ENCODE results near the gene RSKR.
"Not testable (repeated sequence)": the region's sequence is repeated elsewhere in the genome, so short reads cannot be mapped to it uniquely, and the experiment has no call there.

Gene RSKR

GRCh38 chr17:28613931-28614381 lies at the start of gene RSKR:
Gene RSKR (minus strand): TSS chr17:28614185. CDS start chr17:28614161, 24 bp downstream.
- DNase-seq (ENCODE audit: low read depth in 2 of 2) = no peak

- no peak for DNase-seq (ENCODE audit: low read depth in 2 of 2)
These were observed 49.7 kb upstream of the RSKR start for GRCh38 chr17:28663723-28664122.

- DNase-seq (ENCODE audit: low read depth in 2 of 2) = no peak
These were observed 48.5 kb upstream of the RSKR start for GRCh38 chr17:28662527-28662829.

GRCh38 chr17:28661635-28662526 lies 47.9 kb upstream of the RSKR start, which contains the start of the genes SDF2 and SUPT6H:
Gene SDF2 (minus strand): TSS chr17:28661906. CDS start chr17:28661876, 30 bp downstream.
Gene SUPT6H (plus strand): TSS chr17:28662205. CDS start chr17:28673402, 11,197 bp downstream.
- peak; percentile 88 to 90 for DNase-seq (ENCODE audit: low read depth in 2 of 2)

- not testable (repeated sequence) for DNase-seq (ENCODE audit: low read depth in 2 of 2)
These were observed 45.5 kb upstream of the RSKR start for GRCh38 chr17:28659497-28659881.

GRCh38 chr17:28658766-28659496 lies 44.9 kb upstream of the RSKR start:
- not testable (repeated sequence) for DNase-seq (ENCODE audit: low read depth in 2 of 2)

GRCh38 chr17:28658342-28658741 lies 44.4 kb upstream of the RSKR start:
- not testable (repeated sequence) for DNase-seq (ENCODE audit: low read depth in 2 of 2)

- DNase-seq (ENCODE audit: low read depth in 2 of 2) = no peak
These were observed 43.8 kb upstream of the RSKR start for GRCh38 chr17:28657756-28658155.

- DNase-seq (ENCODE audit: low read depth in 2 of 2) = no peak
These were observed 41.2 kb upstream of the RSKR start for GRCh38 chr17:28655160-28655559.

- DNase-seq (ENCODE audit: low read depth in 2 of 2) = no peak
These were observed 34.7 kb upstream of the RSKR start for GRCh38 chr17:28648698-28649097.

GRCh38 chr17:28646039-28646754 lies 32.2 kb upstream of the RSKR start:
- DNase-seq (ENCODE audit: low read depth in 2 of 2) = no peak

GRCh38 chr17:28645576-28645939 lies 31.6 kb upstream of the RSKR start:
- DNase-seq (ENCODE audit: low read depth in 2 of 2) = no peak

GRCh38 chr17:28644787-28645575 lies 31.0 kb upstream of the RSKR start, which contains the start of gene BLTP2:
Gene BLTP2 (minus strand): TSS chr17:28645158. CDS start chr17:28645056, 102 bp downstream.
- peak; percentile 95 to 97 for DNase-seq (ENCODE audit: low read depth in 2 of 2)

GRCh38 chr17:28643983-28644786 lies 30.2 kb upstream of the RSKR start:
- no peak for DNase-seq (ENCODE audit: low read depth in 2 of 2)

GRCh38 chr17:28641579-28641978 lies 27.6 kb upstream of the RSKR start:
- no peak for DNase-seq (ENCODE audit: low read depth in 2 of 2)

- DNase-seq (ENCODE audit: low read depth in 2 of 2) = no peak
These were observed 21.5 kb upstream of the RSKR start for GRCh38 chr17:28635506-28635905.

GRCh38 chr17:28634206-28634865 lies 20.4 kb upstream of the RSKR start:
- no peak for DNase-seq (ENCODE audit: low read depth in 2 of 2)

- DNase-seq (ENCODE audit: low read depth in 2 of 2) = no peak
These were observed 12.8 kb upstream of the RSKR start for GRCh38 chr17:28626818-28627217.

GRCh38 chr17:28624148-28624547 lies 10.2 kb upstream of the RSKR start:
- no peak for DNase-seq (ENCODE audit: low read depth in 2 of 2)

GRCh38 chr17:28623696-28624095 lies 9.7 kb upstream of the RSKR start:
- DNase-seq (ENCODE audit: low read depth in 2 of 2) = no peak
